NCI-H2196 treated with DMSO at 0.1 percent for 48 hours (cell line): ENCODE results near the gene MRPL12.
"Not testable (repeated sequence)": the region's sequence is repeated elsewhere in the genome, so short reads cannot be mapped to it uniquely, and the experiment has no call there.

Experiments used
- DNase-seq: peaks from one replicate; lab custom pipeline; 2025; ENCODE audit not compliant: unreplicated experiment; lab: John Stamatoyannopoulos, UW

Gene MRPL12

GRCh38 chr17:81737947-81738800 lies 35.0 kb downstream of the MRPL12 start:
- no peak for DNase-seq

GRCh38 chr17:81738801-81739393 lies 35.7 kb downstream of the MRPL12 start:
- DNase-seq: no peak

DNA sequence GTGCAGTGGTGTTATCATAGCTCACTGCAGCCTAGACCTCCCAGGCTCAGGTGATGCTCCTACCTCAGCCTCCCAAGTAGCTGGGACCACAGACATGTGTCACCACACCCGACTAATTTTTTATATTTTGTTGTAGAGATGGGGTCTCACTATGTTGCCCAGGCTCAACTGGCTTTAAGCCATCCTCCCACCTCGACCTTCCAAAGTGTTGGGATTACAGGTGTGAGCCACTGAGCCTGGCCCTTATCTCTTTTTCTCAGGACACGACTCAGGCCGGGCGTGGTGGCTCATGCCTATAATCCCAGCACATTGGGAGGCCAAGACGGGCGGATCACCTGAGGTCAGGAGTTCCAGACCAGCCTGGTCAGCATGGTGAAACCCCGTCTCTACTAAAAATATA lies 36.4 kb downstream of the MRPL12 start:
- DNase-seq: not testable (repeated sequence)

GRCh38 chr17:81740395-81740961 lies 37.3 kb downstream of the MRPL12 start:
- DNase-seq: no peak

DNA sequence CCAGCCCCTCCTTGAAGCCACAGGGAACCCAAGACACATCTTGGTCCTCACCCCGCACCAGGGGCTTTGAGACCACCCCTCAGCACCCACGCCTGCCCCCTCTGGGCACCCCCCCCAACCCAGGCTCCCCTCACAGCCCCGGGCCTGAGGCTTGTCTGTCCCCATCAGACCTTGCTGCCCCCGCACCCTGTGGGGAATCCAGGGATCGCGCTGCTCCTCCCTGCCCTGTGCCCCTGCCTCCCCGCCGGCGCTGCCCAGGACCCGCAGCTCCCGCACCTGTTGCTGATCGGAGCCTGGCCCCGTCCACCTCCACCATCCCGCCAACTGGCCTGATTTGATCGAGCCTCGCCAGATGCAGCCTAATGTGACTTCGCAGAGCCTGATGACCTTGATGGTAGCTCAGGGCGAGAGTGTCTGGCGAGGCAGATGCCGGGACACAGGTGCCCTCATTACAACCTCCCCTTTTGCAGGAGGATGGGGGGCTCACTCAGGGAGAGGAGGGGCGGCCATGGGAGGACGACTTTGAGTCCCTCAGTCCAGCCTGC lies 38.0 kb downstream of the MRPL12 start:
- no peak for DNase-seq

GRCh38 chr17:81741594-81742452 lies 38.7 kb downstream of the MRPL12 start:
- DNase-seq: no peak
